Activated CD8-positive, alpha-beta T cell treated with anti-CD3 and anti-CD28 coated beads, Interleukin-2, amount 10 ng/mL, durations not matched to agents 7 days and 5 days (primary cell): Measurements from ENCODE around the gene CDR2. TPM values are rescaled to one million over a fixed set of nuclear protein-coding genes. Genes with fewer than 3 reads are reported as not detected.

Source experiments
- ATAC-seq: fragments of 150-1000 bp; cut with Tn5 transposase; one replicate; pipeline ENCODE4 v1.10.0; 2021; ENCODE audit warnings: moderate library complexity
- CTCF ChIA-PET: fragments of 350-600 bp; sonication (Branson Sonifier 250); formaldehyde crosslinking; loops from one replicate; lab custom pipeline; 2021; ENCODE audit warnings: antibody characterized with exemption; lab: Charles Lee
- POLR2A ChIA-PET: fragments of 350-600 bp; sonication (Branson Sonifier 250); formaldehyde crosslinking; loops from one replicate; lab custom pipeline; 2021; ENCODE audit warnings: antibody characterized with exemption; lab: Charles Lee
- DNase-seq: peaks from one replicate; pipeline ENCODE4 v3.0.0-alpha.2; 2020
- H3K27ac Mint-ChIP-seq: one replicate; pipeline ENCODE4 v1.8.0; 2021; ENCODE audit warnings: mild to moderate bottlenecking, mixed read lengths
- H3K27me3 Mint-ChIP-seq: one replicate; pipeline ENCODE4 v1.8.0; 2021; ENCODE audit warnings: low read depth, mixed read lengths
- H3K36me3 Mint-ChIP-seq: one replicate; pipeline ENCODE4 v1.8.0; 2021; ENCODE audit warnings: low read depth, mixed read lengths
- H3K4me1 Mint-ChIP-seq: one replicate; pipeline ENCODE4 v1.8.0; 2021; ENCODE audit warnings: low read depth, mixed read lengths
- H3K4me3 Mint-ChIP-seq: one replicate; pipeline ENCODE4 v1.8.0; 2021; ENCODE audit warnings: mild to moderate bottlenecking, mixed read lengths
- H3K9me3 Mint-ChIP-seq: one replicate; pipeline ENCODE4 v1.8.0; 2022; ENCODE audit warnings: mixed read lengths; ENCODE audit not compliant: insufficient read depth
- total RNA-seq, 2 experiments: library from RNA; stranded (reverse); gene quantifications; one replicate each; pipeline ENCODE4 v1.2.3, GENCODE V29; 2021

The CDR2 gene
- total RNA-seq, 2 experiments from 2014 or later, result 39.1 to 44.6 TPM

- Mint-ChIP-seq H3K4me1 (no peaks in the 10 kb centered on the region), H3K36me3 (peaks cover 36% of the 10 kb centered on the region), H3K27me3 (no peaks in the 10 kb centered on the region), H3K27ac (no peak overlapping the region), H3K9me3 (no peaks in the 10 kb centered on the region), H3K4me3 (no peak overlapping the region)
- no peak for ATAC-seq
- ChIA-PET CTCF (no interaction called here), POLR2A (no interaction called here)
- DNase-seq, result no peak
Observed at GRCh38 chr16:22322741-22323140, 51.7 kb downstream of the CDR2 start.

- Mint-ChIP-seq H3K9me3 (no peaks in the 10 kb centered on the region), H3K4me1 (no peaks in the 10 kb centered on the region), H3K36me3 (peaks cover 34% of the 10 kb centered on the region), H3K27me3 (no peaks in the 10 kb centered on the region), H3K27ac (no peak overlapping the region), H3K4me3 (no peak overlapping the region)
- ChIA-PET POLR2A (no interaction called here), CTCF (interaction anchor here (1.3 kb wide), 1 partner anchor 39 kb away, joined by 5 read pairs; no protein-coding TSS in a partner anchor)
- ATAC-seq, result no peak
- DNase-seq, result no peak
Observed at GRCh38 chr16:22322021-22322471, 52.4 kb downstream of the CDR2 start.

GRCh38 chr16:22321340-22322001 is 52.9 kb downstream of the CDR2 start:
- CTCF ChIA-PET, result interaction anchor here (0.6 to 1.3 kb wide), 19 partner anchors 10 to 766 kb away, joined by 3 to 10 read pairs (median 4); partner anchors contain the start of gene POLR3E
- Mint-ChIP-seq H3K4me1 (no peaks in the 10 kb centered on the region), H3K27me3 (no peaks in the 10 kb centered on the region), H3K36me3 (peaks cover 31% of the 10 kb centered on the region), H3K27ac (peak overlapping the region; percentile 20), H3K9me3 (no peaks in the 10 kb centered on the region), H3K4me3 (no peak overlapping the region)
- POLR2A ChIA-PET, result interaction anchor here (1.0 kb wide), 1 partner anchor 36 kb away, joined by 3 read pairs; no protein-coding TSS in a partner anchor
- ATAC-seq (peak; percentile 75), DNase-seq (peak; percentile 82)

GRCh38 chr16:22320572-22321339 is 53.7 kb downstream of the CDR2 start:
- Mint-ChIP-seq H3K27ac (no peak overlapping the region), H3K4me1 (no peaks in the 10 kb centered on the region), H3K27me3 (no peaks in the 10 kb centered on the region), H3K36me3 (peaks cover 33% of the 10 kb centered on the region), H3K9me3 (no peaks in the 10 kb centered on the region), H3K4me3 (no peak overlapping the region)
- ATAC-seq (no peak), DNase-seq (no peak)
- CTCF ChIA-PET, result interaction anchor here (0.6 to 1.7 kb wide), 20 partner anchors 9 to 765 kb away, joined by 3 to 10 read pairs (median 4); partner anchors contain the start of gene POLR3E
- POLR2A ChIA-PET, result interaction anchor here (1.0 kb wide), 1 partner anchor 36 kb away, joined by 3 read pairs; no protein-coding TSS in a partner anchor

GRCh38 chr16:22318690-22319358 is 55.6 kb downstream of the CDR2 start:
- POLR2A ChIA-PET, result interaction anchor here (0.6 kb wide), 1 partner anchor 74 kb away, joined by 3 read pairs; no protein-coding TSS in a partner anchor
- peak; percentile 32 for ATAC-seq
- H3K36me3 Mint-ChIP-seq, result peaks cover 37% of the 10 kb centered on the region
- H3K27me3 Mint-ChIP-seq, result no peaks in the 10 kb centered on the region
- no peak overlapping the region for H3K4me3 Mint-ChIP-seq
- CTCF ChIA-PET, result interaction anchor here (1.0 to 1.9 kb wide), 6 partner anchors 13 to 89 kb away, joined by 3 to 10 read pairs (median 4); partner anchors contain the start of gene CDR2
- DNase-seq, result peak; percentile 74
- no peaks in the 10 kb centered on the region for H3K4me1 Mint-ChIP-seq
- H3K27ac Mint-ChIP-seq, result no peak overlapping the region
- no peaks in the 10 kb centered on the region for H3K9me3 Mint-ChIP-seq

GRCh38 chr16:22317625-22318024 is 56.8 kb downstream of the CDR2 start:
- H3K27ac Mint-ChIP-seq, result no peak overlapping the region
- H3K4me1 Mint-ChIP-seq, result no peaks in the 10 kb centered on the region
- ChIA-PET CTCF (interaction anchor here (0.6 to 1.6 kb wide), 4 partner anchors 12 to 218 kb away, joined by 3 to 5 read pairs (median 4); no protein-coding TSS in a partner anchor), POLR2A (no interaction called here)
- no peak for DNase-seq
- H3K27me3 Mint-ChIP-seq, result no peaks in the 10 kb centered on the region
- no peaks in the 10 kb centered on the region for H3K9me3 Mint-ChIP-seq
- peaks cover 41% of the 10 kb centered on the region for H3K36me3 Mint-ChIP-seq
- ATAC-seq, result no peak
- H3K4me3 Mint-ChIP-seq, result no peak overlapping the region

GRCh38 chr16:22317001-22317530 is 57.4 kb downstream of the CDR2 start:
- ChIA-PET POLR2A (no interaction called here), CTCF (interaction anchor here (0.8 kb wide), 1 partner anchor 16 kb away, joined by 3 read pairs; no protein-coding TSS in a partner anchor)
- Mint-ChIP-seq H3K9me3 (no peaks in the 10 kb centered on the region), H3K27ac (no peak overlapping the region), H3K27me3 (no peaks in the 10 kb centered on the region), H3K4me1 (no peaks in the 10 kb centered on the region), H3K4me3 (no peak overlapping the region), H3K36me3 (peaks cover 41% of the 10 kb centered on the region)
- no peak for DNase-seq
- no peak for ATAC-seq

- Mint-ChIP-seq H3K27me3 (no peaks in the 10 kb centered on the region), H3K9me3 (no peaks in the 10 kb centered on the region), H3K4me1 (no peaks in the 10 kb centered on the region), H3K27ac (no peak overlapping the region), H3K4me3 (no peak overlapping the region), H3K36me3 (peaks cover 41% of the 10 kb centered on the region)
- ATAC-seq, result peak; percentile 30
- no peak for DNase-seq
- ChIA-PET CTCF (interaction anchor here (0.8 kb wide), 1 partner anchor 16 kb away, joined by 3 read pairs; no protein-coding TSS in a partner anchor), POLR2A (interaction anchor here (0.6 kb wide), 1 partner anchor 17 kb away, joined by 4 read pairs; no protein-coding TSS in a partner anchor)
Observed at GRCh38 chr16:22316411-22316811, 58.0 kb downstream of the CDR2 start.

- no peaks in the 10 kb centered on the region for H3K4me1 Mint-ChIP-seq
- no peaks in the 10 kb centered on the region for H3K27me3 Mint-ChIP-seq
- no peak for DNase-seq
- no peak for ATAC-seq
- ChIA-PET CTCF (no interaction called here), POLR2A (interaction anchor here (0.6 kb wide), 2 partner anchors 9 to 17 kb away, joined by 3 to 4 read pairs; no protein-coding TSS in a partner anchor)
- H3K9me3 Mint-ChIP-seq, result no peaks in the 10 kb centered on the region
- no peak overlapping the region for H3K4me3 Mint-ChIP-seq
- H3K27ac Mint-ChIP-seq, result no peak overlapping the region
- peaks cover 37% of the 10 kb centered on the region for H3K36me3 Mint-ChIP-seq
Observed at GRCh38 chr16:22315979-22316378, 58.4 kb downstream of the CDR2 start.

- Mint-ChIP-seq H3K27ac (no peak overlapping the region), H3K27me3 (no peaks in the 10 kb centered on the region), H3K36me3 (peaks cover 30% of the 10 kb centered on the region), H3K4me1 (no peaks in the 10 kb centered on the region), H3K9me3 (no peaks in the 10 kb centered on the region), H3K4me3 (no peak overlapping the region)
- DNase-seq (no peak), ATAC-seq (no peak)
- POLR2A ChIA-PET, result interaction anchor here (0.6 kb wide), 1 partner anchor 10 kb away, joined by 3 read pairs; no protein-coding TSS in a partner anchor
- CTCF ChIA-PET, result no interaction called here
Observed at GRCh38 chr16:22314661-22315626, 59.5 kb downstream of the CDR2 start.
